Endothelial cell of umbilical vein (primary cell): Measurements from ENCODE around the gene SOCS3. TPM values are rescaled to one million over a fixed set of nuclear protein-coding genes. Genes with fewer than 3 reads are reported as not detected.
A peak's percentile ranks its signal among the peaks of the same experiment; 100 is the strongest.

Experiments used
- BruUV-seq: library from RNA; stranded (reverse); fragments of 400-500 nt; replicated peaks from 2 replicates; lab custom pipeline; 2021; lab: Mats Ljungman, UMichigan
- CTCF ChIA-PET: fragments of 300-600, 350-600 bp; sonication (Branson Sonifier 250); formaldehyde crosslinking; loops from one replicate; lab custom pipeline; 2021; ENCODE audit warnings: antibody characterized with exemption, inconsistent platforms; lab: Charles Lee
- POLR2A ChIA-PET: fragments of 300-600, 350-600 bp; sonication (Branson Sonifier 250); formaldehyde crosslinking; loops from one replicate; lab custom pipeline; 2021; ENCODE audit warnings: antibody characterized with exemption, inconsistent platforms; lab: Charles Lee
- DNase-seq: peaks from one replicate; pipeline ENCODE4 v3.0.0-alpha.2; 2011; ENCODE audit warnings: low read depth, low spot score
- FAIRE-seq: peaks from 2 replicates; lab custom pipeline; 2011; peaks lifted over from hg19 to GRCh38; lab: Jason Lieb, UNC
- H2AFZ ChIP-seq: 2 replicates; pipeline ENCODE4 v1.6.0; 2012; ENCODE audit warnings: low read depth, low read length, control low read depth, inconsistent platforms
- H3K27ac ChIP-seq: 2 replicates; pipeline ENCODE4 v1.5.1; 2011; ENCODE audit warnings: low read depth, mild to moderate bottlenecking, control low read depth, low read length, moderate library complexity; ENCODE audit not compliant: insufficient read depth
- H3K27me3 ChIP-seq, 2 experiments: 2 replicates each; pipeline versions ENCODE4 v1.6.0 to v1.6.1; 2011; ENCODE audit warnings: low read length in 2 of 2, mixed read lengths in 1 of 2; ENCODE audit not compliant: control insufficient read depth in 2 of 2, insufficient read depth in 2 of 2
- H3K36me3 ChIP-seq, 2 experiments: 2 replicates in 1 of 2; 3 replicates in 1 of 2; pipeline ENCODE4 v1.5.1; 2011; ENCODE audit warnings: low read length in 2 of 2, mild to moderate bottlenecking in 1 of 2, moderate library complexity in 1 of 2; ENCODE audit not compliant: control insufficient read depth in 2 of 2, insufficient read depth in 2 of 2; ENCODE audit errors: extremely low read depth in 1 of 2
- H3K4me1 ChIP-seq: 3 replicates; pipeline ENCODE4 v1.5.1; 2011; ENCODE audit warnings: mild to moderate bottlenecking, low read length; ENCODE audit not compliant: control insufficient read depth, insufficient read depth; ENCODE audit errors: extremely low read depth
- H3K4me2 ChIP-seq: 2 replicates; pipeline ENCODE4 v1.6.1; 2011; ENCODE audit warnings: low read length, control low read depth, mixed read lengths; ENCODE audit not compliant: insufficient read depth
- H3K4me3 ChIP-seq, 3 experiments: fragments of 200-600 bp in 1 of 3; sonication (generic), shearing (Covaris generic) in 1 of 3; replicated peaks in 1 of 3; 2 replicates each; pipeline ENCODE4 v1.5.1; 2011 to 2016; ENCODE audit warnings: control low read depth in 3 of 3, low read length in 3 of 3, mild to moderate bottlenecking in 2 of 3, inconsistent platforms in 1 of 3, low read depth in 1 of 3, moderate library complexity in 1 of 3; ENCODE audit not compliant: insufficient read depth in 1 of 3
- H3K79me2 ChIP-seq: 2 replicates; pipeline ENCODE4 v1.6.0; 2012; ENCODE audit warnings: low read length, inconsistent platforms; ENCODE audit not compliant: control insufficient read depth, insufficient read depth
- H3K9ac ChIP-seq: replicated peaks from 2 replicates; pipeline ENCODE3; 2011; ENCODE audit warnings: low read length, control low read depth; ENCODE audit not compliant: insufficient read depth; ENCODE audit errors: extremely low read depth
- H3K9me1 ChIP-seq: replicated peaks from 3 replicates; pipeline ENCODE4 v1.6.0; 2011; ENCODE audit warnings: mild to moderate bottlenecking, low read length; ENCODE audit not compliant: control insufficient read depth, insufficient read depth; ENCODE audit errors: extremely low read depth
- H3K9me3 ChIP-seq: replicated peaks from 2 replicates; pipeline ENCODE4 v1.5.1; 2012; ENCODE audit warnings: low read length, inconsistent platforms; ENCODE audit not compliant: control insufficient read depth, insufficient read depth
- H4K20me1 ChIP-seq: replicated peaks from 2 replicates; pipeline ENCODE3; 2011; ENCODE audit warnings: mild to moderate bottlenecking, low read length; ENCODE audit not compliant: control insufficient read depth, insufficient read depth; ENCODE audit errors: extremely low read depth
- EZH2 ChIP-seq: IDR thresholded peaks from 2 replicates; pipeline ENCODE4 v1.6.1; 2012; ENCODE audit warnings: borderline replicate concordance, low read depth, mild to moderate bottlenecking, moderate library complexity, low read length, inconsistent platforms; ENCODE audit not compliant: severe bottlenecking
- FOS ChIP-seq: IDR thresholded peaks from 2 replicates; pipeline ENCODE4 v1.6.1; 2011; ENCODE audit warnings: mild to moderate bottlenecking, low read length, moderate library complexity, borderline replicate concordance; ENCODE audit not compliant: insufficient read depth
- GATA2 ChIP-seq: IDR thresholded peaks from 2 replicates; pipeline ENCODE4 v1.7.0; 2011; ENCODE audit warnings: low read depth, mild to moderate bottlenecking, moderate library complexity, mixed read lengths, low read length; ENCODE audit not compliant: insufficient read length, insufficient read depth
- MYC ChIP-seq: IDR thresholded peaks from one replicate; pipeline ENCODE4 v1.6.1; 2011; ENCODE audit warnings: mild to moderate bottlenecking, low read depth, low read length
- POLR2AphosphoS5 ChIP-seq: IDR thresholded peaks from 2 replicates; pipeline ENCODE4 v1.6.1; 2012; ENCODE audit warnings: low read depth, mild to moderate bottlenecking, control low read depth, low read length, moderate library complexity; ENCODE audit not compliant: insufficient read depth
- dilution Hi-C: fragments of 300-500 bp; cut with MboI; formaldehyde crosslinking; loops from one replicate; pipeline ENCODE4 v1.15.0; 2019; ENCODE audit warnings: low sequenced_read_pairs; ENCODE audit not compliant: extremely low pct_ligation_motif_present
- intact Hi-C: fragments of 100-400 bp; cut with micrococcal nuclease; formaldehyde crosslinking; loops from one replicate; pipeline ENCODE4 v1.10.0; 2022
- polyA plus RNA-seq, 4 experiments: library from polyadenylated mRNA; depleted of rRNA in 3 of 4; stranded (reverse) in 3 of 4; unstranded in 1 of 4; fragments of >200 nt; gene quantifications; 2 replicates each; pipeline versions ENCODE4 v1.2.1 to v1.2.3, GENCODE V29; 2011 to 2012; ENCODE audit warnings: missing spikeins in 1 of 4
- total RNA-seq: library from RNA; stranded (reverse); gene quantifications from 2 replicates; pipeline ENCODE4 v1.2.3, GENCODE V29; 2021
- TF ChIP-seq, protein P1 (sequence below), 2 donors: IDR thresholded peaks; 1 replicate in 1 of 2; 2 replicates in 1 of 2; pipeline ENCODE4 v1.5.1; 2011; ENCODE audit warnings: low read length in 2 of 2, mild to moderate bottlenecking in 2 of 2, moderate library complexity in 2 of 2, control low read depth in 1 of 2, inconsistent platforms in 1 of 2, low read depth in 1 of 2; ENCODE audit not compliant: insufficient read depth in 1 of 2; ENCODE audit errors: extremely low read depth in 1 of 2
- TF ChIP-seq, protein P2 (sequence below): IDR thresholded peaks from 2 replicates; pipeline ENCODE4 v1.6.1; 2011; ENCODE audit not compliant: insufficient read depth, insufficient read length

Gene SOCS3
- total and polyA plus RNA-seq, 2 donors (not counting 3 experiments of a cell fraction or from before 2014, with no cell fraction given), result 6.2 to 14.3 TPM

DNA sequence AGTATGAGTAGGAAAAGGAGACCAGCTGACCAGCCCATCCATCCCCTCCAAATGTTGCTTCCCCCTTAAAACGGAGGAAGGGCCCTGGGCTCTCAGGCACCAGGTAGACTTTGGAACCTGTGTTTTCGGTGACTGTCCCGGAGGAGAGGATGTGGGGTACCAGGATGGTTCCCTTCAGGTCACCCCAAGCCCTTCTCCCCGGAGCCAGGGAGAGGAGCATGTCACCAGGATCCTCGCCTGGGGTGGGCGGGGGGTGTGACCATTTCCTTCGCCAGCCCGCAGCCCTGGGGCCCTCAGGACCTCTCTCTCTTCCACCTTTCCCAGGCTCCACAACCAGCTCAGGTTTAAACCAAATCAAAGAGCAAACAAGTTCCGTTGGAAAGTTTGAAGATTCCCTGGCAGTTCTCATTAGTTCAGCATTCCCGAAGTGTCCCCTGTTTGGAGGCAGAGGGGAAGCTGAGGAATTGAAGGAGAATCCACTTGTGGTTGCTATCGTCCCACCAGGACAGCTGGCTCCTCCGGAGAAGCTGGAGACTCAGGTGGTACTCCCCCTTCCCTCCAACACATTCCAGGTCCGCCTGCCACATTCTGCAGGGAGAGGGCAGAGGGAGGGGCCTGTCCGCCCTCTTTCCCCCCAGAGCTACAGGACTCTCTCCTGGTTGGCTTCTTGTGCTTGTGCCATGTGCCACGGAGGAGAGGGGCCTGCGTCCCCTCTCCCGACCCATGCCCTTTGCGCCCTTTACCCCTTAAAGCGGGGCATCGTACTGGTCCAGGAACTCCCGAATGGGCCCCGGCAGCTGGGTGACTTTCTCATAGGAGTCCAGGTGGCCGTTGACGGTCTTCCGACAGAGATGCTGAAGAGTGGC is 2.0 kb downstream of the SOCS3 start:
- Histone ChIP-seq H3K27ac (peak overlapping the region; percentile 14), H2AFZ (no peak overlapping the region), H3K36me3 (peaks cover 3 to 9% of the 10 kb centered on the region in 2 experiments), H3K9ac (peak overlapping the region; percentile 92), H3K27me3 (no peaks in the 10 kb centered on the region), H3K4me2 (peak overlapping the region; percentile 75), H3K9me1 (no peaks in the 10 kb centered on the region), H3K4me1 (peaks cover 42% of the 10 kb centered on the region), H3K79me2 (peaks cover 24% of the 10 kb centered on the region), H3K9me3 (no peaks in the 10 kb centered on the region), H3K4me3 (peak overlapping the region in 2 of 3 experiments; percentile 54 to 63), H4K20me1 (no peaks in the 10 kb centered on the region)
- no TSS peak for BruUV-seq
- FAIRE-seq, result no peak
- TF ChIP-seq POLR2AphosphoS5, result no peak
- TF ChIP-seq, protein P1, sequence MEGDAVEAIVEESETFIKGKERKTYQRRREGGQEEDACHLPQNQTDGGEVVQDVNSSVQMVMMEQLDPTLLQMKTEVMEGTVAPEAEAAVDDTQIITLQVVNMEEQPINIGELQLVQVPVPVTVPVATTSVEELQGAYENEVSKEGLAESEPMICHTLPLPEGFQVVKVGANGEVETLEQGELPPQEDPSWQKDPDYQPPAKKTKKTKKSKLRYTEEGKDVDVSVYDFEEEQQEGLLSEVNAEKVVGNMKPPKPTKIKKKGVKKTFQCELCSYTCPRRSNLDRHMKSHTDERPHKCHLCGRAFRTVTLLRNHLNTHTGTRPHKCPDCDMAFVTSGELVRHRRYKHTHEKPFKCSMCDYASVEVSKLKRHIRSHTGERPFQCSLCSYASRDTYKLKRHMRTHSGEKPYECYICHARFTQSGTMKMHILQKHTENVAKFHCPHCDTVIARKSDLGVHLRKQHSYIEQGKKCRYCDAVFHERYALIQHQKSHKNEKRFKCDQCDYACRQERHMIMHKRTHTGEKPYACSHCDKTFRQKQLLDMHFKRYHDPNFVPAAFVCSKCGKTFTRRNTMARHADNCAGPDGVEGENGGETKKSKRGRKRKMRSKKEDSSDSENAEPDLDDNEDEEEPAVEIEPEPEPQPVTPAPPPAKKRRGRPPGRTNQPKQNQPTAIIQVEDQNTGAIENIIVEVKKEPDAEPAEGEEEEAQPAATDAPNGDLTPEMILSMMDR (IDR thresholded peaks at IDR 0.05; ENCODE audit: extremely low read depth in 1 of 2, insufficient read depth in 1 of 2, low read depth in 1 of 2, low read length in 2 of 2), result no peak
- TF ChIP-seq GATA2, result no peak
- TF ChIP-seq MYC, result no peak
- TF ChIP-seq FOS, result no peak
- TF ChIP-seq EZH2, result no peak
- TF ChIP-seq, protein P2, sequence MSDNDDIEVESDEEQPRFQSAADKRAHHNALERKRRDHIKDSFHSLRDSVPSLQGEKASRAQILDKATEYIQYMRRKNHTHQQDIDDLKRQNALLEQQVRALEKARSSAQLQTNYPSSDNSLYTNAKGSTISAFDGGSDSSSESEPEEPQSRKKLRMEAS, result no peak
- CTCF ChIA-PET, result interaction anchor here (0.9 to 5.7 kb wide), 7 partner anchors 15 to 108 kb away, joined by 4 to 32 read pairs (median 7); no protein-coding TSS in a partner anchor
- POLR2A ChIA-PET, result interaction anchor here (0.6 to 2.3 kb wide), 5 partner anchors 16 to 53 kb away, joined by 4 to 12 read pairs (median 6); no protein-coding TSS in a partner anchor
- intact Hi-C loops, result no loop called here
- no peak for DNase-seq
- dilution Hi-C loops, result no loop called here
